Hepatocyte (in vitro differentiated cells): ENCODE data around the gene PCGF2.

ENCODE experiments used
- CTCF ChIP-seq: fragments of 200-600 bp; sonication (generic); IDR thresholded peaks from 2 replicates; pipeline ENCODE4 v1.5.1; 2016; ENCODE audit warnings: antibody characterized with exemption, mild to moderate bottlenecking; ENCODE audit not compliant: poor library complexity
- EZH2 ChIP-seq: fragments of 200-600 bp; sonication (generic); IDR thresholded peaks from 2 replicates; pipeline ENCODE4 v1.6.1; 2016; ENCODE audit warnings: antibody characterized with exemption, mild to moderate bottlenecking, borderline replicate concordance

GRCh38 chr17:38697061-38697820 is 50.9 kb downstream of the PCGF2 start:
- no peak for TF ChIP-seq CTCF
- no peak for TF ChIP-seq EZH2
